Measurements from ENCODE around the gene OBSCN. TPM values are rescaled to one million over a fixed set of nuclear protein-coding genes. Genes with fewer than 3 reads are reported as not detected.

Gene OBSCN
- total and polyA plus RNA-seq, 10 of the 15 experiments (the other 5 are each of a cell fraction or from before 2014, with no cell fraction given), result 0.01 to 0.36 (median 0.08) TPM; not detected in 2

DNA sequence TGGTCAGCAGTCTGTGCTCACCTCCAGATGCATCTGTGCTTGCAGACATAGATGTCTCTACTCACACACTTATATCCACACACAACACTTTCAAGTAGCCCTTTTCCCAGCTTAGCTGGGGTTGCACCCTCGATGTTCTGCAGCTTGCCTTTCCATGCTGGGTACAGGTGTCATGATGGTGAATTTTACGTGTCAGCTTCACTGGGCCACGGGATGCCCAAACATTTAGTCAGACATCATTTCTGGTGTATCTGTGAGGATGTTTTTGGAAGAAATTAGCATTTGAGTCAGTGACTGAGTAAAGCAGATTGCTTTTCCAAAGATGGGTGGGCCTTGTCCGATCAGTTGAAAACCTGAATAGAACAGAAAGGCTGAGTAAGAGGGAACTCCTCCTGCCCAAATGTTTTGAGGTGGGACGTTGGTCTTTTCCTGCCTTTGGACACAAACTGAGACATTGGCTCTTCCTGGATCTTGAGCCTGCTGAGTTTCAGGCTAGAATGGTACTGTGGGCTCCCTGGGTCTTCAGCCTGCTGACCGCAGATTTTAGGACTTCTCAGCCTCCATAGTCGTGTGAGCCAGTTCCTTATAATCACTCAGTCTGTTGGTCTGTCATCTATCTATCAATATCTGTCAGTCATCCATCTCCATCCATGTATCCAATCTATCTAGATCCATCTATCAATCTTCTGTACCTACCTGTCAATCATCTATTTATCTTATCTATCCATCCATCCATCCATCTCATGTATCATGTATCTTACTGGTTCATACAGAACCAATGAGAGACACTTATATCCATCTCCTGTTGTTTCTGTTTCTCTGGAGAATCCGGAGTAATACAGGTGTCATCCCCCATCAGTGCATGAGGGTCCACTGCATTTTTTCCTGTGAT is 12.7 kb upstream of the OBSCN start:
- in situ Hi-C loops (cut with MboI) (no loop called here), intact Hi-C loops (cut with micrococcal nuclease; ENCODE audit: unreplicated experiment) (no loop called here)
- no peak for FAIRE-seq
- ChIA-PET RAD21 (ENCODE audit: unreplicated experiment) (no interaction called here), SMC1A (ENCODE audit: uncharacterized antibody, unreplicated experiment) (no interaction called here), POLR2A (no interaction called here), CTCF (interaction anchor here (1.8 kb wide), 1 partner anchor 196 kb away, joined by 5 read pairs; no protein-coding TSS in a partner anchor)
- Histone ChIP-seq H3K4me1 (ENCODE audit: control insufficient read depth, insufficient read depth, low read length) (no peaks in the 10 kb centered on the region), H3K9me3 (replicated peaks; ENCODE audit: control insufficient read depth, insufficient read depth, low read length) (peaks cover 7% of the 10 kb centered on the region; the same call in 1 of the 3 replicates), H2AFZ (ENCODE audit: control insufficient read depth, low read depth, low read length) (no peak overlapping the region), H3K27me3 (replicated peaks in 1 of 2; ENCODE audit: control insufficient read depth in 2 of 2, insufficient read depth in 2 of 2, low read length in 1 of 2) (no peaks in the 10 kb centered on the region), H3K36me3 (ENCODE audit: control insufficient read depth in 2 of 2, insufficient read depth in 2 of 2, low read length in 1 of 2) (no peaks in the 10 kb centered on the region), H3K4me3 (no peak overlapping the region), H3K9ac (ENCODE audit: control insufficient read depth, insufficient read depth, low read length) (no peak overlapping the region), H4K20me1 (ENCODE audit: control insufficient read depth, insufficient read depth) (no peaks in the 10 kb centered on the region), H3K27ac (ENCODE audit: control insufficient read depth, insufficient read depth) (no peak overlapping the region), H3K4me2 (ENCODE audit: control insufficient read depth, insufficient read depth) (no peak overlapping the region), H3K79me2 (ENCODE audit: control insufficient read depth, insufficient read depth, low read length) (no peaks in the 10 kb centered on the region)
- 58% methylated on average over 8 of the region's 8 CpGs for whole genome bisulfite sequencing (ENCODE audit: insufficient coverage, insufficient replicate concordance, low lambda C conversion rate, missing lambda C conversion rate)
- BruUV-seq (replicated peaks), result no TSS peak
- no peak for DNase-seq (ENCODE audit: low read depth, low spot score)
- no peak for ATAC-seq
- TF ChIP-seq, protein P1, sequence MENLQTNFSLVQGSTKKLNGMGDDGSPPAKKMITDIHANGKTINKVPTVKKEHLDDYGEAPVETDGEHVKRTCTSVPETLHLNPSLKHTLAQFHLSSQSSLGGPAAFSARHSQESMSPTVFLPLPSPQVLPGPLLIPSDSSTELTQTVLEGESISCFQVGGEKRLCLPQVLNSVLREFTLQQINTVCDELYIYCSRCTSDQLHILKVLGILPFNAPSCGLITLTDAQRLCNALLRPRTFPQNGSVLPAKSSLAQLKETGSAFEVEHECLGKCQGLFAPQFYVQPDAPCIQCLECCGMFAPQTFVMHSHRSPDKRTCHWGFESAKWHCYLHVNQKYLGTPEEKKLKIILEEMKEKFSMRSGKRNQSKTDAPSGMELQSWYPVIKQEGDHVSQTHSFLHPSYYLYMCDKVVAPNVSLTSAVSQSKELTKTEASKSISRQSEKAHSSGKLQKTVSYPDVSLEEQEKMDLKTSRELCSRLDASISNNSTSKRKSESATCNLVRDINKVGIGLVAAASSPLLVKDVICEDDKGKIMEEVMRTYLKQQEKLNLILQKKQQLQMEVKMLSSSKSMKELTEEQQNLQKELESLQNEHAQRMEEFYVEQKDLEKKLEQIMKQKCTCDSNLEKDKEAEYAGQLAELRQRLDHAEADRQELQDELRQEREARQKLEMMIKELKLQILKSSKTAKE (IDR thresholded peaks at IDR 0.05; ENCODE audit: low read depth, poor library complexity, severe bottlenecking), result no peak
- TF ChIP-seq, protein P2, sequence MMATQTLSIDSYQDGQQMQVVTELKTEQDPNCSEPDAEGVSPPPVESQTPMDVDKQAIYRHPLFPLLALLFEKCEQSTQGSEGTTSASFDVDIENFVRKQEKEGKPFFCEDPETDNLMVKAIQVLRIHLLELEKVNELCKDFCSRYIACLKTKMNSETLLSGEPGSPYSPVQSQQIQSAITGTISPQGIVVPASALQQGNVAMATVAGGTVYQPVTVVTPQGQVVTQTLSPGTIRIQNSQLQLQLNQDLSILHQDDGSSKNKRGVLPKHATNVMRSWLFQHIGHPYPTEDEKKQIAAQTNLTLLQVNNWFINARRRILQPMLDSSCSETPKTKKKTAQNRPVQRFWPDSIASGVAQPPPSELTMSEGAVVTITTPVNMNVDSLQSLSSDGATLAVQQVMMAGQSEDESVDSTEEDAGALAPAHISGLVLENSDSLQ (IDR thresholded peaks at IDR 0.05), result 0 out of 2 replicates have a peak, but pooled peaks have one; percentile 30
